Esophagus mucosa (tissue), 1 donor: ENCODE results near the gene ZNF605. TPM values are rescaled to one million over a fixed set of nuclear protein-coding genes. Genes with fewer than 3 reads are reported as not detected.
"Not testable (repeated sequence)": the region's sequence is repeated elsewhere in the genome, so short reads cannot be mapped to it uniquely, and the experiment has no call there.

ENCODE experiments used
- ATAC-seq: fragments of 200-7000 bp; cut with Tn5 transposase; one replicate; pipeline ENCODE4 v1.9.1; 2020
- total RNA-seq: library from RNA; stranded (reverse); gene quantifications from one replicate; pipeline ENCODE4 v1.2.4, GENCODE V29; 2023
- donor health status: DM: yes; HTN: yes; CAD: no.

Gene ZNF605
- total RNA-seq, 1 donor from 2014 or later, result 5.3 TPM

- no peak for ATAC-seq
Measured at GRCh38 chr12:132948146-132949066, 7.7 kb downstream of the ZNF605 start.

- no peak for ATAC-seq
Measured at GRCh38 chr12:132946246-132946820, 9.8 kb downstream of the ZNF605 start.

DNA sequence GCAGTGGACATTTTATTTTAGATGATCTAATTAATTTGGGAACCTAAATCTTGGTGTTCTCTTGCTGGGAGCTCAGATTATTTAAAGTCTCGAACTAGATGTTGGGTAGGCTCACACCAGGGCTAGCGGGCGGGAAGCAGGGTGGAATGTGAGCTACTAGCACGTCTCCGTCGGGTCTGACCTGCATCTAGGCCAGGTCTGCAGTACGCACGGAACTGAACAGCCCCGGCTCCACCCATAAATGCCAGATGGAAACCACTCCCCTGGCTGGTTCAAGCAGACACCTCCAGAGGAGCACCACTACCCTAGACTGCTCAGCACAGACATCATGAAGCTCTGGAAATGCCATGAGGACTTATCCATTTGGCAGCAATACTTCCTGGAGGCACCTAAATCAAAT, 10.3 kb downstream of the ZNF605 start:
- no peak for ATAC-seq

GRCh38 chr12:132942611-132943010, 13.5 kb downstream of the ZNF605 start:
- ATAC-seq, result no peak

DNA sequence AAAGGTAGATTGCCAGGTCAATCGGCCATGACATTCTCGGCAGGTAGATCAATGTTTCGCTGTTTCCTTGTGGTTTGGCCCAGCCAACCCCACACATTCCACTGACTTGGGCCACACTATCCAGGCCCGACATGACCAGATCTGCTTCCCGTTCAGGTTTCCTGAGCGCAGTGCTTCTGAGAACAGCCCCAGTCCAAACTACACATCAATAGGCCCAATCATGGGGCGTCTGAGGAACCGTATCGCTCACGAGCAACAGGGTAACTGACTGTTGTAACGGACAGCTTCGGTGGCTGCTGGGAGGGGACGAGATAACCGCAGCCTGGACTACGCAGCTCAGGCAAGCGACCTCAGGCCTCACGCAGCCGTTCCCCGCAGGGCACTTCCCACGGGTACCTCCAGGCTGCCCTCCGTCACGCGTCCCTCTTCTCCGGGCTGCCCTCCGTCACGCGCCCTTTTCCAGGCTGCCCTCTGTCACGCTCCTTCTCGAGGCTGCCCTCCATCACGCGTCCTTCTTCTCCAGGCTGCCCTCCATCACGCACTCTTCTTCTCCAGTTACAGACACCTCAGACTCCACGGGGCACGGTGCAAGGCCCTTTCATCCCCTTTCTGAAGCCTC, 14.7 kb downstream of the ZNF605 start:
- ATAC-seq, result no peak

- ATAC-seq, result no peak
Measured at GRCh38 chr12:132940071-132940719, 15.9 kb downstream of the ZNF605 start.

GRCh38 chr12:132938807-132939206, 17.3 kb downstream of the ZNF605 start:
- ATAC-seq, result not testable (repeated sequence)

- ATAC-seq, result no peak
Measured at GRCh38 chr12:132937476-132937875, 18.6 kb downstream of the ZNF605 start.

- not testable (repeated sequence) for ATAC-seq
Measured at GRCh38 chr12:132936921-132937320, 19.2 kb downstream of the ZNF605 start.

DNA sequence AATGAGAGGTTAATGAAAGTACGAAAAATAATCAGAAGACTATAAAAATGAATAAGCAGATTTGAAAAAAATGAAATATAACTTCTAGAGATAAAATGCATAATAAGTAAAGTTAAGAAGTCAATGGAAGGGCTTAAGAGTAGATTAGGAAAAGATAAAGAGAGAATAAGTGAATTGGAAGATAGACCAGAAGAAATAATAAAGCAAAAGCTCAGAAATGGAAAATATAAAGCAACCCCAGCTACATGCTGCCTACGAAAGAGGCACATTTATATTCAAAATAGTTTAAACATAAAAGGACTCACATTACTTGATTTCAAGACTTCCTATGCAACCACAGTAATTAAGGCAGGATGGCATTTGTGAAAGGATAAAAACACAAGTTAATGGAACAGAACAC, 19.9 kb downstream of the ZNF605 start:
- no peak for ATAC-seq

DNA sequence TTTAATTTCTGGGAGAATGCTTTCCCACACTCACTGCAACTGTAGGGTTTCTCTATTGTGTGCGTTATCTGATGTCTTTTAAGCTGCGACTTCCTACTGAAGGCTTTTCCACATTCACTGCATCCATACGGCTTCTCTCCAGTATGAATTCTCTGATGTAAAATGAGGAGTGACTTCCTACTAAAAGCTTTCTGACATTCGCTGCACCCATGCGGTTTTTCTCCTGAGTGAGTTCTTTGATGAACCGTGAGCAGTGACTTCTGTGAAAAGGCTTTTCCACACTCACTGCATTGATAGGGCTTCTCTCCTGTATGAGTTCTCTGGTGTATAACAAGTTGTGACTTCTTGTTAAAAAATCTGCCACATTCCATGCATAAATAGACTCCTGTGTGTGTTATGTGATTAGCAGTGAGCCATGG, 29.7 kb downstream of the ZNF605 start:
- ATAC-seq, result no peak

- no peak for ATAC-seq
Measured at GRCh38 chr12:132925597-132926414, 30.3 kb downstream of the ZNF605 start.

DNA sequence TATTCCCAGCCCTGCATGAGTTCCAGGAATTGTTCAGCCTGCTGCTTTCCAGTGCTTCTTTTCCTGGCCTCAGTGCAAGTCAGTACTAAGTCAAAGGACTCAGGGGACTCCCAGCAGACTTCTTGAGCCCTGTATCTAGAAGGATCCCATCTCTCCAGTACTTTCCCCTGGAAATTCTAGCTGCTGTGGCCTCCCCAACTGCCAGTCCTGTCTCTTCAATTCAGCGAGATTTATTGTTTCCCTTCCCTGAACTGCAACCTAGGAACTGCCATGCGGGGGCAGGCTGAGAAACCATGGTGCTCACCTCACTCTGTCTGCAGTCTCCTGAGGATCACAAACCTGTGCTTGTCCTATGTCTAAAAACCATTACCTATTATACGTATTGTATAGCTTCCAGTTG, 31.8 kb downstream of the ZNF605 start:
- ATAC-seq, result no peak

DNA sequence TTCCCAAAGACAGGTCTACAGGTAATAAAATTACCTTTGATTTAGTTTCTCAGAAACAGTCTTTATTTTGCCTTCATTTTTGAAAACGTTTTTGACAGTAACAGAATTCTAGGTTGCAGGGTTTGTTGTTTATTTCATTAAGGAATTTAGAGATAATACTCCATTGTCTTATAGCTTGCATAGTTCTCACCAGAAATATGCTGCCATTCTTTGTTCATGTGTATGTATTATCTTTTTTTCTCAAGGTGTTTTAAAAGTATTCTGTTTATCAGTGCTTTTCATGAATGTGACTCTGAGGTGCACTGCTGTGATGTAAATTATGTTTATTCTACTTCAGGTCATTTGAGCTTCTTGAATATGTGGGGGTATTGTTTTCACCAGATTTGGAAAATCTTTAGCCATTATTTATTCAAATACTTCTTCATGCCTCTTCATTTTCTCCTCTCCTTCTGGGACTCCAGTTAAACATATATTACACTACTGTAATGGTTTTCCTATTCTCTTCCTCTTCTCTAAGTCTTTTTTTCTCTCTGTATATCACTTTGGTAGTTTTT, 32.7 kb downstream of the ZNF605 start:
- ATAC-seq, result no peak

DNA sequence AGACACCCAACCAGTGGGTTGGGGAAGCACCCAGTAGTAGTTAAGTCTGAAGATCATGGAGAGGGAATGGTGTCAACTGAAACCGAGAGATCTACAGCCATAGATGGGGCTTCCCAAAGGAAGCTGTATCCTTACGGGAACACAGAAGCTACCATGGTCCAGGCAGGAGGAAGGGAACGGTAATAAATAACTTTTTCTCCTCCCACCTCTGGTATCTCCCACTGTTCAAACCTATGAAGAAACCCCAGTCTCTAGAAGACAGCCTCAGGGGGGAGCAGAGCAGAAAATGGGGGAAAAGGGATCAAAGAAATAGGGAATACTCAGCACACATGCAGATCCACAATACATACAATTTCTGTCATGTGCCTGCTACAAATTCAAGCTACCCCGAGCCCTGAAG, 33.4 kb downstream of the ZNF605 start:
- ATAC-seq, result no peak

GRCh38 chr12:132921685-132922084, 34.4 kb downstream of the ZNF605 start:
- ATAC-seq, result no peak

DNA sequence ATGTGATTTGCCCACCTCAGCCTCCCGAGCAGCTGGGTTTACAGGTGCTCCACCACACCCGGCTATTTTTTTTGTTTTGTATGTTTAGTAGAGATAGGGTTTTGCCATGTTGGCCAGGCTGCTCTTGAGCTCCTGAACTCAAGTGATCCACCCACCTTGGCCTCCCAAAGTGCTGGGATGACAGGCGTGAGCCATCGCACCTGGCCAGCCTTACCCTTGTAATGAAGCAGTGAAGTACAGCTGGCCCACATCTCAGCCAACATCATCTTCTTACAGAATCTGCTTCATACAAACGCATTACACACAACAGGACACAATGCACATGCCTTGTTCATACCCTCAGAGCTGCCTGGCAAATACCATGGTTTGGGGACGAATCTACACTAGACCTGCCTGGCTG, 37.4 kb downstream of the ZNF605 start:
- no peak for ATAC-seq

- peak; percentile 12 for ATAC-seq
Measured at GRCh38 chr12:132909030-132909368, 47.1 kb downstream of the ZNF605 start.

DNA sequence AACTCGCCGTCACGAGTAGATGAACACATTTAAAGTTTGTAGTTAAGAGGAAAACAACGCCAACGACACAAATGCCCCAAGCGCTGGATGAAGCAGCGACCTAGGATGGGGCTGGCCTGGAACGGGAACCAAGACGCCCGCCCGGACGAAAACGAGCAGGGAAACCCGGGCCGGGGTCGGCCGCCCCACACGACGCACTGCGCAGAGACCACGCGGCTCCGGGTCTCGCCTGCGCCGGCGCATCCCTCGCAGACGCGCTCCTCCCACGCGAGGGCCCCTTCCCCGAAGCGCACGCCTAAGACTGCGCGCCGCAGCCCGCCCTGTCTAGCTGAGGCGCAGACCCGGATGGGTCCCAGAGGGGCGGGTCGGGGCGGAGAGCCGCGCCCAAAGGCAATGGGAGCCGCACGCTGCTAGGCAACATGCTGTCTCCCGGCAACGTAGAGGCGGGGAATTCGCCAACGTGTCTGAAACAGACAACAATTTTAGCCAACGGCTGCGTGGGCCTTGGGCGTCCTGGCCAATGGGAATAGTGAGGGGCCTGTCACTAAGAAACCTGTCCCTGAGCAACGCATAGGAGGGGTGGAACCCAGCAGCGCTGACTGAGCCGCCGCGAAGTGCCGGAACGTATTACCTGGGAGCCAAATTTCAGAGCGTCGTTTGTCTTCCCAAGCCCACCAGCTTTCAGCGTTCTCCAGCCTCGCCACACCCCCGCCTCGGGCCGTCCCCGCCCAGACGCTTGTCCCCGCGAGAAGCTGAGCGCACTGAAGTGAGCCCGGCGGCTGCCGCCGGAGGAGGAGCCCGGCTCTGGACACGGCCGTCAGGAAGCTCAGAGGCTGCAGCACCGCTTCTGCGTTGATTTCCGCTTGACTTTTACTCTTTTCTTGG, 47.7 kb downstream of the ZNF605 start:
- peak; percentile 98 for ATAC-seq

DNA sequence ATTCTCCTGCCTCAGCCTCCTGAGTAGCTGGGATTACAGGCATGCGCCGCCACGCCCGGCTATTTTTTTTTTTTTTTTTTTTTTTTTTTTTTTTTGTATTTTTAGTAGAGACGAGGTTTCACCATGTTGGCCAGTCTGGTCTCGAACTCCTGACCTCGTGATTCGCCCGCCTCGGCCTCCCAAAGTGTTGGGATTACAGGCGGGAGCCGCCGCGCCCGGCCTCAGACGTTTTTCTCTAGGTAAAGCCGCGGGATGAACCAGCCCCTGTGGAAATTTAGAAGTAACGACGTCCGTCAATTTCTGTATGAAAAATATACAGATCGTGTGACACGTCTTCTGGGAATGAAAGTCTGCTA, 48.3 kb downstream of the ZNF605 start:
- ATAC-seq, result not testable (repeated sequence)

DNA sequence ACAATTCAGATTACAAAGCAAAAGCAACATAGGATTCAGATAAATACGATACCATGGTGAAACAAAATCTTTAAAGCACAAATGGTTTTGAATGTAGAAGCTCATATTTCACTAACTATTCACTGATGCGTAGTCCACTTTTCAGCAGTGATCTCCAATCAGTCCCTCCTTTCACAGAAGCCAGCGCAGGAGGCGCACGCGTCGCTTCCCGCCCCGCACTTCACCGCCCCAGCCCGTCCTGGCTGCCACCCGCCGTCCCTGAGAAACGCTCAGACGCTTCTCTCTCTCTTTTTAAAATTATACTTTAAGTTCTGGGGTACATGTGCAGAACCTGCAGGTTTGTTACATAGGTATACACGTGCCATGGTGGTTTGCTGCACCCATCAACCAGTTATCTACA, 48.9 kb downstream of the ZNF605 start:
- no peak for ATAC-seq
